GM18519 (cell line): ENCODE data around the gene ADARB2.
"Not testable (repeated sequence)": the region's sequence is repeated elsewhere in the genome, so short reads cannot be mapped to it uniquely, and the experiment has no call there.

Experiments
- ATAC-seq: cut with Tn5 transposase; IDR thresholded peaks from one replicate; pipeline ENCODE4 v1.9.1; 2021; ENCODE audit warnings: mild to moderate bottlenecking, moderate library complexity; ENCODE audit not compliant: unreplicated experiment, low FRiP score

ADARB2 gene

DNA sequence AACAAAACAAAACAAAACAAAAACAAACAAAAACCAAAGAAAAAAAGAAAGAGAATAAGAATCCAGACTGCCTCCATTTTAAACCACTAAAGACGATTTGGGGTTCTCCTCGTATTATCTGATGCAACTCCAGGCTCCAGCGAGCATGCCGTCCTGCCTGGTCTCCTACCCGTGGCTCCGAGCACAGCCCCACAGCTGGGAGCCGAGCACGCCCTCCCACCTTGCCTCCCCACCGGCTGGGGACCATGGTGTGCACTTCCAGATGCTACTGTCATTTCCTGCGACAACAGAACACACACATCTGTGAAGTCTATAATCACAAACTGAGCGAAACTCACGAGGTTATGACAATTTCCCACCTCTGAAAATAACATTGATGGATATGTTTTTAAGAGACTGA is 113.1 kb downstream of the ADARB2 start:
- ATAC-seq, result no peak

DNA sequence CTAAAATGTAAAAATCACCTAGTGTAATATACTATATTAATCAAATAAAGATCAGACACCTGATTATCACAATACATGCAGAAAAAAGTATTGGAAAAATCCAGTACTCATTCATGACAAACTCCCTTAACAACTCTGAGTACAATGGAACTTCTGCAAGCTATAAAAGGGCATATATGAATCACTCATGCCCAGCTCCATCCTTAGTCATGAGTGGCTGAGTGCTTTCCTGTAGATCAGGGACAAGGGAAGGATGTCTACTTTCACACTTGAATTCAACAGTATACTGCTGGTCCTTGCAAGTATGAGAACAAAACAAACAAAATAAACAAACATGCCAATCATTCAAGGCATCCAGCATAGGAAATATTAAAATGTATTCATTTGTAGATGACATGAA is 116.5 kb downstream of the ADARB2 start:
- no peak for ATAC-seq

DNA sequence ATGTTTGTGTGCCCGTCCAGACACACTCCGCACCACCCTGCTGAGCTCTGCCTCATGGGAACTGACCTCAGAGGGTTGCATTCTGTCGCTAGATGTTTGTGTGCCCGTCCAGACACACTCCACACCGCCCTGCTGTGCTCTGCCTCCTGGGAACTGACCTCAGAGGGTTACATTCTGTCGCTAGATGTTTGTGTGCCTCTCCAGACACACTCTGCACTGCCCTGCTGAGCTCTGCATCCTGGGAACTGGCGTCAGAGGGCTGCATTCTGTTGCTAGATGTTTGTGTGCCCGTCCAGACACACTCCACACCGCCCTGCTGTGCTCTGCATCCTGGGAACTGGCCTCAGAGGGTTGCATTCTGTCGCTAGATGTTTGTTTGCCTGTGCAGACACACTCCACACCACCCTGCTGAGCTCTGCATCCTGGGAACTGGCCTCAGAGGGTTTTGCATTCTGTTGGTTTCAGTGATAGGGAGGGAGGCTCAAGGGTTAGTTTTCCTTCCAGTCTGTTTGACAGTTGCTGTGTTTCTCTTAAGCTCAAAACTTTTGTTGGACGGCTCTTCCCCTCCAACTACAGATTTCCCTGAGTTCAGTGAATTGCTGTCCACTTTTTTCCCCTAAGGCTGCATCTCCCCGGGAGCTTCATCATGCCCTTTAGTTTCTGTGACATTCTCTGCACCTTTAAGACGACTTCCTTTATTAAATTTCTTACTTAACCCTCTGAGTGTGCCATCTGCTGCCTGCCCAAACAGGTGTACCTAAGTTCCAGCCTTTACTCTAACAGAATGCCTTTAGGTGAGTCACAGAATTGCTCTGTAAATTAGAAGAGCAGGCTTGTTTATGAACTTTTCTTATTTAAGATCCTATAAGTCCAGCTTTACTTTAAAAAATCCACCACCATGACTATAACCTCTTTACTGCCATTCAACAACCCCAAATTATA is 119.7 kb downstream of the ADARB2 start:
- ATAC-seq, result not testable (repeated sequence)

DNA sequence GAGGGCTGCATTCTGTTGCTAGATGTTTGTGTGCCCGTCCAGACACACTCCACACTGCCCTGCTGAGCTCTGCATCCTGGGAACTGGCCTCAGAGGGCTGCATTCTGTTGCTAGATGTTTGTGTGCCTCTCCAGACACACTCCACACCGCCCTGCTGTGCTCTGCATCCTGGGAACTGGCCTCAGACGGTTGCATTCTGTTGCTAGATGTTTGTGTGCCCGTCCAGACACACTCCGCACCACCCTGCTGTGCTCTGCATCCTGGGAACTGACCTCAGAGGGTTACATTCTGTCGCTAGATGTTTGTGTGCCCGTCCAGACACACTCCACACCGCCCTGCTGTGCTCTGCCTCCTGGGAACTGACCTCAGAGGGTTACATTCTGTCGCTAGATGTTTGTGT is 120.6 kb downstream of the ADARB2 start:
- ATAC-seq, result not testable (repeated sequence)

DNA sequence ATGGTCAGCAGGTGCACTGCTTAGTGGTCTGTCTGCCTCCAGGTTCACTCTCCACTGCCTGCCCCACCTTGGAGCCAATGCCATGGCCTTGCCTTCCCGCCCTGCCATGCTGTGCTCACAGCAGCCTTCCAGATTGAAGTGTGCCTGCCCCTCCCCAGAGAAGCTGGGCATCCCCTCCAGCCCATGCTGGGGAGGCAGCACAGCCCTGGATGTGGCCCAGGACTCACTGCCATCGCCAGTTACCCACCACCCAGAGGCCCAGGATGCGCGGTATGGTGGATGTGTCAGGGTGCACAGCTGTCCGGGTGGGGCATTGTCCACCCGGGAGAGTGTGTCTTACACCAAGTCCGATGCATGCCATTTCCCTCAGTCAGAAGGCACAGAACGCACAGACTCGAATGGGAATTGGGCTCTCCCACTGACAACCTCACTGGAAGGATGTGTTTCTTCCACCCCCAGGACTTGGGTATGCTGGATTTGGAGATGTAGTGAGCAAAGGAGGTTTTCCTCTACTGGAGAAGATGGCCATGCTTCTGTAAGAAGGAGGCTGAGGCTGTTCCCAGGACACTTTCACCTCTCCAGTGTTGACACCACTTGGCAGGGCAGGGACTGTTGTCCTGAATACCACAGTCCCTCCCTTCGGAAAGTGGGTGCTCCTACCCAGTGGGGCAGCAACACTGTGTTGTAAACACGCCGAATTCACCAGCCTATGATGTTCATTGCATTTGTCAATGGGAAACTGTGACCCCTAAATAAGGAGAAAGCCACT is 122.0 kb downstream of the ADARB2 start:
- ATAC-seq, result no peak

DNA sequence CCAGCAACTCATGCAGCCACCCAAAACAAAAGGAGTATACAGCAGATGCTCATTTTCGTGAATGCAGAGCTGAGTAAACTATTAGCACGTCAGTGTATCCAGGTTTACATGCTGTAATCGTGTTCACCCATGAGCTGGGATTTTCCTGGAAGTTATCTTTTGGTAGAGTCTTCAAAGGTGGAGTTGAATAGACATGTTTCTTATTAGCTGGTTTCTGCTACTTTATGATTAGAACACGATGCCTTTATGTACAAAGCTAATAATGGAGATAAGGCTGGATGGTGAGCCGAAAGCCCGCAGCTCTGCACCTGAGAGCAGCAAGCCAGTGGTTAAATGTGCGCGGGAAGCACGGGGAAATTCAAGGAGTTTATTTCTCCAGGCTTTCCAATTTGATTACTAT is 123.8 kb downstream of the ADARB2 start:
- ATAC-seq, result no peak

DNA sequence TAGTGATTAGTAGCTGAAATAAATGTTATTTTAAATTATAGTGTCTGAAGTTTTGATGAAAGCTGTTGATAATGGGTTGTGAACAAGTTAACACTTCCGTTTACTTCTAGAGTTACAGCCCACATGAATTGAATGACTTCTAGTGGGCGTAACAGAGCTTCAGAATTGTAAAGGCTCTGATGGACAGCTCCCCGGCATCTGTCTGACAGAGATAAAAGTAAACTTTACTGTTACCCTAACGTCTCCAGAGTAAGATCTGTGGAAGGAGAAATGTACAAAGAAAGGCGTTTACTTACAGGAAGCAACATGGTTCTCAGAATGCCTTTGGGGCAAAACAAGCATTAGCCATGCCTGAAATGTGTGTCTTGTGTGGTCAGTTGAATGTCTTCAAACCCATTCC is 124.4 kb downstream of the ADARB2 start:
- no peak for ATAC-seq

DNA sequence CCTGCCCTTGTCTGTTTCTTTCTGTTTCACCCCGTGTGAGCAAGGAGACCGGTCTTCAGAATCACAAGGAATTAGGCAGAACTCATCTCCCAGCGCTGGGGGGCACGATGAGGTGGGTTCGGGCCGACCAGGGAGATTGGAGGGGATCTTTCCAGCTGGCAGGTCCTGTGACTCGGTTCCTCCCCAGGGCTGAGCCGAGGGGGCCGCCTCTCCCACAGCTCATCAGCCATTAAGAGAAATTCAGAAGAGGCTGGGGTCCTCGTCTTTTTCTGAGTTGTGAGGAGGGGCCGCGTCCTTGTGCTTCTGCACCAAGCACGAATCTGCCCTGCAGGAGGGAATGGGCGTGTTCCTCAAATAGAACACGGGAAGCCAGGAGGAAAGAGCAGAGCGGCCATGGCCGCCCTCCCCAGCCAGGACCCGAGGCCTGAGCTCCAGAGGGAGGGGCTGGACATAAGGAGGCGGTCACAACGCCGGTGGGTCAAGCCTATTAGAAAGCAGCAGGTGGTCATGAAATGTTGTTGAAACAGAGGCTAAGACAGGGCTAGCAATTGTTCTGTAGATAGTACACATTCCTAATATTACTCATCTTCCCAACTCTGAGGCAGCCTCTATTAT is 125.3 kb downstream of the ADARB2 start:
- no peak for ATAC-seq

DNA sequence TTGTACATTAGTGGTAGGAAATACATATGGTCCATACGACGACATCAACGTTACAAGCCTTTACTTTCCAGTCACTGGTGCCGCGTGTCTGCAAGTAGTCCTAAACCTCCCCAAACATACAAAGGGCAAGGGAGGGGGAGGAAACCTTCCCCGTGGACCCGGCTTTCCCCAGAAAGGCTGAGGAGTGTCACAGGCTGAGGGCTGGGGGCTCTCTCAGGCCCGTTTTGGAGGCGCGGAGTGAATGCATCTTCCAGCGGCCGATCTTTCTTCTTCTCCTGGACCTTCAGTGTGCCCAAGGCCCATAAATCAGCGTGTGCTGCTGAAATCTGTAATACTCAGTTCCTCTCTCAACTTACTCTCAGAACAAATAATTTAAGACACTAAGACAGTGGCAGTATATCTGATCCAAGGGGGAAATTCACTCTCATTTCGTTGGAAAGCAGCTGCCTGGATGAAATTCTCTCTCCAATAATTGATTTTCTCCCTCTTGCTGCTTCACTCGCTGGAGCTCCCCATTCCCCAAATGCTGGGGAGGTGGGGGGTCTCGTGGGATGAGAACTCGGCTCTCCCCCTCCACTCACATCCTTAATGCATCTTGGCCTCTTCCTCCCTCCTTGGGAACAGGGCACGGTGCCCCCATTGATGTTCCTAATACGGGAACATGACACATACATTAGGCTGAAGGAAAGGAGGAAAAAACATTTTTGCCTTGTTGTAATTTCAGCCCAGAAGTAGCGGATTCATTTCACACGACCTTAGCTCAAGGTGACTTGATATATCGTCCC is 126.1 kb downstream of the ADARB2 start:
- no peak for ATAC-seq

DNA sequence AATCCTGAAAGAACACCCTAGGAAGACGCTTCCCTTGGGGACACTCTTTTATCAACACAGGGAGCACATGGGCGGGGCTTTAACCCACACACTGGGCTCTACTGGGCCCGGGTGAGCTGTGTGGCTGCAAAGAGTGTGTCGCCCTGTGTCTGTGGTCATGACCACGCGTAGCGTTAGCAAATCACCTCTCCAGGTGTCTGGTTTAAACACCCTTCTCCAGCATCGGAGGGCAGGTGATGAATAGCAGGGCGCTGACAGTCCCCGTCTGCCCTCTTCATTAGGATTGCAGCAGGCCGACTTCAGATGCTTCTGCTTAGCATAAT is 127.7 kb downstream of the ADARB2 start:
- no peak for ATAC-seq

DNA sequence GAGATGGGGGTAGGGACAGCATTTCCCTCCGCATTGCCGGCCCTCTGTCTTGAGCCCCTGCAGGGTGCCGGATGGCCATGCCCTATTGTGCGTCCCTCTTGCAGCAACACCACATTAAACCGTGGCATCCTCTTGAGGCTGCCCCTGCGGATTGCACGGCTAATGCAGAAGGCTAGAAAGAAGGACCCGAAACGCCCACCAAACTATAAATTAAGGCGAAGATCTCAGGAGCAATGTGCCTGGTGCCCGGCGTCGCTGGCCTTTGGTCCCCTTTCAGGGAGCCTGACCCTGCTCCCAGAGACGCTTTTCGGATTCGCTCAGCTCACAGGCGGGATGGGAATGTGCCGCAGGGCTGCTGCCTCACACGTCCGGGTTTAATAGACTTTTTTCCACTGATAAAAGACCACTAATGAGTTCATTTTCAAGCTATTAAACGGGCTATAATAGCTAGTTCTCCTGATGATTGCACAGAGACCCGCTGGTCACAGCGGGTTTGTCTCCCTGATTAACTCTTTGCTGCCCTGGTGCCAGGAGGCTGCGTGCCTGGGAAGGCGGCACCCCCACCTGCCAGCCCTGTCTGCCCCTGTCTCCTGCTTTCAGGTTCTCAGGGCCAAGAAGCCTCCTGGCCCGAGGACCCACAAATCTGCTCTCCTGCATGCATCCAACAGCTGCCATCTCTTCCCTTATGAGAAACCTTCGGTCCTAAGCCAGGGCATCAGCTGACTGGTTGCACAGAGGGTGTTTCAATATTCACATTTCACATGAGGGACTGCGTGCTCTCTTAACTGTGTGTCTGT is 128.3 kb downstream of the ADARB2 start:
- no peak for ATAC-seq

DNA sequence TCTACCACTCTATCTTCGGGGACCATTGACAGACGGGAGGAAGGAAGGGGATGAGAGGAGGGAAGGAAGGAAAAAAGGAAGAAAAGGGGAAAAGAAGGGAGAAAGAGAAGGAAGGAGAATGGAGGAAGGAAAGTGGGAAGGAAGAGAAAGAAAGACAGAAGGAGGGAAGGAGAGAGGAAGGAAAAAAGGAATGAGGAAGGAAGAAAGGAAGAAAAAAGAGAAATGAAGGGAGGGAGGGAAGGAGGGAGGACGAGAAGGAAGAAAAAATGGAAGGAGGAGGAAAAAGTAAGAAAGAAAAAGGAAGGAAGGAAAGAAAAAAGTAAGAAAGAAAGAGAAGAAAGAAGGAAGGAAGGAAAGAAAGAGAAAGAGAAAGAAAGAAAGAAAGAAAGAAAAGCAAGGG is 128.9 kb downstream of the ADARB2 start:
- ATAC-seq, result no peak

DNA sequence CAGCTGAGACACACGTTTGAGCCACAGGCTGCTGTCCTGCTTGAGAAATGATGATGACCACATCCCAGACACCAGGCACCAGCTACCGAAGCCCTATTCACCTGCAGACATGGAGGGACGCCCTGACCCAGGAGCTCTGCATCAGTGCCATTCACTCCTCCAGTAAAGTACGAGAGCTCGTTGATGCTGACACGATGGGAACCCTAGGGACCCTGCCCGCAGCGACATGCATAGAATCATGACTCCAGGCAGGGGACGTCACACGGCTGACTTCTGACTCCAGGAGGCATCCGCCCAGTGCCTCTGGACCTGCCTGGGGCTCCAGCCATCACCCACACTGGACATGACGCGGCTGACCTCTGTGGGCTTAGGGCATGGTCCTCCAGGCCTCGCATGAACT is 129.9 kb downstream of the ADARB2 start:
- ATAC-seq, result no peak

DNA sequence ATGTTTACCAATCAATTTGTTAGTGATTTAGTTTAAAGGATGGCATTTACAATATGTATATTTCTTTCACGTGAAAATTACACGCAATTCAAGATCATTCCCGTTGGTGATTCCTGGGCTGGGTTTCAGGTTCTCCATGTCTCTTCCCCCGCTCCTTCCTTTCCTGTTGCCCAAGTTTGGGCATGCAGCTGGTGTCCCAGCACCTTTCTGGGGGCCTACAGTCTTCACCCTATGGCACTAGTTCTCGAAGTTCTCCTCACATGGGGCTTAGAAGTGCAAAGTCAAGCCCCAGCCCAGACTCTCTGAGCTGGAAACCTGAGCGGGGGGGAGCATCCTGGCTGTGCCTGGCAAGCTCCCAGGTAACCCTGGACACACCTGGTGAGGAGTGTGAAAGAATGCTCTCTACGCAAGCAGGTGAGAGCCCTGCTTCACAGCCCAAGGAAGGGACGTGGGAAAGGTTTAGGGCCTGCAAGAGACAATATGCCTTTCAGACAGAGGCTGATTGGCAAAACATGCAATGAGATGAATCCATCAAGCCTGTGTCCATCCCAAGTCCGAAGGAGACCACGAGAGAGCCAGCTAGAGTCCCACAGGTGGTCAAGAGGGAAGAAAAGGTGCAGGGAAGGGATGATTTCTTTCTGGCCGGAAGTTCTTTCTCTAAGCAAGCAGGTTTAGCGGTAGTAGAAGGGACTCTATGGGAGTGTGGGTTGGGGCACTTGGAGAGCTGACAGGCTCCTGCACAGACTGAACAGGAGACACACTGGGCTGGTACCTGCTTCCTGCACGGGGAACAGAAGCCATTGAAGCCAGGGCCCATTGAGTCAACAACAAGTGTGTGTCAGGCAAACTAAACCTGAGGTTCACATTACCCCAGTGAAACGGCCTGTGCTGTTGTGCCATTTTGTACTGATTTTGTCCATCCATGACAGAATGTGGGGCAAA is 131.1 kb downstream of the ADARB2 start:
- ATAC-seq, result no peak

DNA sequence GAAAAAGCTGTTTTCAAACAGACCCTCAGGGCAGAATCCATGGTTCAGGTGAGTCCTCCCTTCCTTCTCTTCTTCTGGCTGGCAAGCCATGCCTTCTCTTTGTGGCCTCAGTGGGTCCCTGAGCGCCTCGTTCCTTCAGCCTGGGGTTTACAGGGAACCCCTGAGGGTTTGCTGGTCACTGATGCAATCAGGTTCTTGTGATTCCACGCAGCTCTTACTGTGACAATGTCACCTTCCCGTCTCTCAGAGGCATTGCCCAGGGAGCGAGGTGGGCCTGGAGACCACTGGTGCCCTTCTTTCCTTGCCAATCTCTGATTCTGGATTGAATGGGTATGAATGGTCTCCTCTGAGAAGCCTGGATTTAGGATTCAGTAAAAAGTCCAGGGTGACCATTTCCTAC is 132.2 kb downstream of the ADARB2 start:
- no peak for ATAC-seq

DNA sequence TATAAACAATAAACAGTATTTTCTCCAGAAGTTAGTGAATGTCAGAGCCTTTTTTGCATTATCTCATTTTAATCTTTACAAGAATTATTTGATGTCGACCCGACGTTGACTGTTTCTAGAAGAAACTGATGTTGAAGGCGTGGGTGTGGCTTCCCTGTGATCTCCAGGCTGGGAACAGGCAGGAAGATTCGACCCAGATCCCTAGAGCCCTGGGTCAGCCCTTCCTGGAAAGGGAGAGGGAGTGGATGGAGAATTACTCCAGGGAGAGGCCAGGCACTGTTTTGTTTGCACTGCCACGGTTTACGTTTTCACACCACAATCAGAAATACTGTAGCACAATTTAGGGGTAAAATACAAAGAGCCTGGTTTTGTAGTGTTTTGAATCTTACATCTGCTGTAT is 133.1 kb downstream of the ADARB2 start:
- no peak for ATAC-seq

DNA sequence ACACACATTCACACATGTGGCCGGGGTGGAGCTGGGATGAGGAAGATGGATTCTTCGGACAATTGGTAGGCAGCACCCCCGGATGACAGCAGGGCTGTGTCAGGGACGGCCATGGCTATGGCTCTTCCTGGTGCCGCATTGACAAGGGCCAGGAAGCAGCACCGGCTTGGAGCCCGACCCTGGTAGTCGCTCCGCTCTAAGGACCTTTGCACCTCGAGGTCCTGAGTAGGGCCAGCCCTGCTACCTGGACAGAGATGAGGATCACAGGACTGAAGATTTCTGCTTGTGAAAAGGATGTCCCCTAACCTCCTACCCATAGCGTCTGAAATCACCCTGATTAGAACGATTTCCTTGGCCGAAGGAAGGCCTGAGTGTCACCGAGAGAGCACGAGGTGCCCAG is 134.1 kb downstream of the ADARB2 start:
- no peak for ATAC-seq

DNA sequence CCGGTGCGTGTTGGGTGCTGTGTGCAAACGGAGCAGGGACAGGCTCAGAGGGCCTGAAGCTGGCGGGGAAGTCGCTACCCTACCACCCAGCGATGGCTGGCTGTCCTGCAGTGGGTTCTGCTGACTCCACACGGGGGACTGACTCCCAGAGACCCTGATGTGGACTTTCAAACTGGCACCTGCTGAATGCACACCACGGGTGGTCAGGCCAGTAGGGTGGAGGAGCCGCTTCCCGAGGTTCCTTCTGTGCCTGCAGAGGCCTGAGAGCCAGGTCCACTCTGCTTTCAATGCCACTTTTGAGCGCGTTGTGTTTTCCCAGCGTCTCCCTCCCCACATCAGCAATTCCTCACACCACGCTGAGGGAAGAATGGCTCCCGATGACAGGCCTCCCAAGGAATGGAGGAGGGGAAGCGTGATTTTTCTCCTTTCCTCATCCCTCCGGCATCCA is 135.3 kb downstream of the ADARB2 start:
- no peak for ATAC-seq

DNA sequence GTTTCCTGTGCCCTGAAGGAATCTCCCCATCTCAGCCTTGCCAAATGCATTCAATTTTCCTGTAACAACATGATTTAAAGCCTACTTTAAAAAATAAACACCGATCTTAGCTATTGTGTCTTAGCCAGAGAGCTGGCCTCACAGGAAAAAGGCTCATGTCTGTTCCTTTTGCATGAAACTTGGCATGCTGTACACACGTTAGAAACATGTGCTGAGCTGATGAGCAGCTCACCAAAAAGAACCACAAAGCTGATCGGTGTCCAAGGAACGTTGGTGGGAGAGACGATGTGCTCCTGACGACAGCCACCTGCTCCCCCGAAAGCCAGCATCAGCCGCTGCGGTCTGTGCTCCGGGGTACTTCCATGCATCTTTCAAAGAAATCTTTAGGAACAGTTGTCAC is 135.9 kb downstream of the ADARB2 start:
- no peak for ATAC-seq
